ENCODE results near the gene RPL15. TPM values are rescaled to one million over a fixed set of nuclear protein-coding genes. Genes with fewer than 3 reads are reported as not detected.
"Not testable (repeated sequence)": the region's sequence is repeated elsewhere in the genome, so short reads cannot be mapped to it uniquely, and the experiment has no call there.

The RPL15 gene
- total RNA-seq: 2,735 TPM
- polyA plus RNA-seq: 3,715 TPM

DNA sequence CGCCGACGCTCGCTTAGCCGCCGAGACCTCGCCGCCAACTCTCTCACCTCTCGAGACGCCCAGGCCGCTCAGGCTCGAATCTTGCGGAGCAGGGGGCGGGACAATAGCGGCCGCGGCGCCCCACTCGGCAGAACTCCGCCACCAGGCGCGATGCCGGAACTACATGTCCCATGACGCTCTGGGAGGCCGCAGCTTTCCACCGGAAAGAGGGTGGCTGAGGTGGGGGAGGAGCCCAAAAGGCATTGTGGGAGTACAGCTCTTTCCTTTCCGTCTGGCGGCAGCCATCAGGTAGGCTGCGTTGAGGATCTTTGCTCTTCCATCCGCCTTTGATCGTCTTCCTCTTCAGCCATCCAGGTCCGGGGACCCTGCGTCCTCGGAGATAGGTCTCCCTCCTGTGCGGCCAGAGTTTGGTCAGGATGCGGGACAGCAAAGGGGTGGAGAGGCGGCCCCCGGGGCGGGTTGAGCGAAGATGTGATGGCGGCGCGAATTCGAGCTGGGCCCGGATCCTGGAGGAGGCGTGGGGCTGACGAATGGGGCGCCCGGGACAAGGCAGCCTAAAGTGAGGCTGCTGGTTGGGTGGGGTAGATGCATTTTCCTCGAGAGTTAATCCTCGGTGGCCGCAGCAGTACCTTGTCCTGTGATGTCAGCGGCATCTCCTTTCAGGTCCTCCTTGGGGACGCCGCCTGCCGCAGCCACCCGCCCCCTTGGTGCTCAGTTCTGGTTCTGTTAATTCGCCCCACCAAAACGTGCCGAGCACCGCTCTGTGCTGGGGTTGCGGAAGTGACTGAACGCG, at the start of gene RPL15, which contains the start of gene NKIRAS1:
Gene RPL15 (plus strand): TSS at position 247 of the 793 bp plus-strand sequence. CDS start 728 bp downstream, outside the sequence.
Gene NKIRAS1 (minus strand): TSS at position 105 of the 793 bp plus-strand sequence. CDS start 6,086 bp downstream, outside the sequence.
- no peaks in the 10 kb centered on the region for H3K4me1 ChIP-seq (ENCODE audit: insufficient read depth)
- H3K36me3 ChIP-seq (ENCODE audit: insufficient read depth): no peaks in the 10 kb centered on the region
- DNase-seq (ENCODE audit: extremely low spot score): peak; percentile 94
- WGBS: under 1% methylated on average over 64 of the region's 64 CpGs
- peak within 1 kb of the TSS; percentile 79 for H3K4me3 ChIP-seq (ENCODE audit: low read depth, low read length)
- peak within 1 kb of the TSS; percentile 88 for H3K27ac ChIP-seq (ENCODE audit: low read depth)

DNA sequence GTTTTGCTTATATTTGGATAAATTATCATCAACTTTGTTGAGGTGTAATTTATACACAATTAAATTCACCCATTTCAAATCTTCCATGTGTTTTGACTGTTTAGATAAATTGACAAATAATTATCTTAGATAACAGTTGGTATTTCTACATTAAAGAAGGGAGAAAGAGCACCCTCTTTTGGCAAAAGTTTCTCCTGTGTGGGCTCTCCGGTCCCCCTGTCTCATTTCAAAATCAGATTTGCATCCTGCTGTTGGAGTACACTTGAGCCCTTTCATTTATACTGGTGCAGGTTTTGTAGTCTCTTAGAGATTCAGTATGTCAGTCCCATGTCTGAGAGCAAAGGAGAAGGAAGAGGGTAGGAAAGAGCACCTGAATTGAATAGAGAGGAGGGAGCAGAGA, 49.5 kb upstream of the RPL15 start:
- DNase-seq (ENCODE audit: extremely low spot score): no peak
- H3K4me3 ChIP-seq (ENCODE audit: low read depth, low read length): no peak overlapping the region
- H3K27ac ChIP-seq (ENCODE audit: low read depth): no peak overlapping the region
- H3K36me3 ChIP-seq (ENCODE audit: insufficient read depth): no peaks in the 10 kb centered on the region
- H3K4me1 ChIP-seq (ENCODE audit: insufficient read depth): no peaks in the 10 kb centered on the region
- WGBS: 85% methylated on average over 1 of the region's 1 CpG

DNA sequence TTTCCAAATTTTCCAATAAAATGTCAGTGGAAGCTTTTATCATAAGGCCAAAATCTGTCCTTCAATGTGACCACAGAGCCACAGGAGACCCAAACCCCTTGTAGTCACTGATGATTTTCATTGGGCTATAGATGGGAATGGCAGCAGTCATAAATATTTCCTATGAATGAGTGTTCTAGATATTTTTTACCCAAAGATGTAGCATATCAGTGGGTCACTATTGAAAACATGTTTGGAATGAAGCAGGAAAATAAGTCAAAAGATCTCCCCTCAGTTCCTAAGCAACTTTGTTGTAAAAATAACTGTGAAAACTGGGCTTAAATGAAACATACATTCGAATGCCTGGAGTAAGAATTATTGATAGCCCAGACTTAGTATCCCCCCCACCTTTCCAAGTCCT, 49.1 kb upstream of the RPL15 start:
- Histone ChIP-seq H3K36me3 (ENCODE audit: insufficient read depth) (no peaks in the 10 kb centered on the region), H3K4me1 (ENCODE audit: insufficient read depth) (no peaks in the 10 kb centered on the region)
- WGBS: 83% methylated on average over 1 of the region's 1 CpG

DNA sequence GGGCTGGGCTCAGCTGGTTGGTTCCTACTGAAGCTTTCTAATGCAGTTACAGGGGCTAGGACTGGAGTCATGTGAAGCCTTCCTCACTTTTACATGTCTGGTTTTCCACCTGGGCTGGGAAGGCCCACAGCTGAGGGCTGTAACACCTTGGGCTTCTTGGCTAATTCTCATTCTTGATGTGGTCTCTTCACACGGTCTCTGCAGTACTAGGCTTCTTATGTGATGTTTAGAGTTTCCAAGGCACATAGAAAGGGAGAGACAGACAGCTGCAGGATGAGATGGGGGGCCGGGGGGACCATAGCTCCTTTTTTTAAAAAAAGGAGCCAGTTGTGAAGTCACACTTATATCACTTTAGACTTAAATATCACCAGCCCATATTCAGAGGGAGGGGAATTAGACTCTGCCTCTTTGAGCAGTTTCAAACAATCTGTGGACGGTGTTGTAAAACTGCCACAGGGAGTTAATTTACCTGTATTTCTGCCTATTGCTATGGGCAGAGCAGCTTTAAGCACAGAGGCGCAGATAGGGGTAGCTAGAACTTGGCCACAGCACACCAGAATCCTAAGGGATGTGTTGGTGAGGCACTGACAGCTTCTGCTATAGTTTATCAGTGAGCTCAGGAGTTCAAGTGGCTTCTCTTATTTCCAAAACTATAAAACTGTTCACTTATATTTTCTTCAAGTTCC, 46.8 kb upstream of the RPL15 start:
- DNase-seq (ENCODE audit: extremely low spot score): no peak
- H3K4me3 ChIP-seq (ENCODE audit: low read depth, low read length): no peak overlapping the region
- H3K4me1 ChIP-seq (ENCODE audit: insufficient read depth): no peaks in the 10 kb centered on the region
- 79% methylated on average over 4 of the region's 4 CpGs for WGBS
- no peak overlapping the region for H3K27ac ChIP-seq (ENCODE audit: low read depth)
- no peaks in the 10 kb centered on the region for H3K36me3 ChIP-seq (ENCODE audit: insufficient read depth)

More for the DNA sequence above, 49.1 kb upstream of the RPL15 start:
- Histone ChIP-seq H3K27ac (ENCODE audit: low read depth) (no peak overlapping the region), H3K4me3 (ENCODE audit: low read depth, low read length) (no peak overlapping the region)
- no peak for DNase-seq (ENCODE audit: extremely low spot score)

DNA sequence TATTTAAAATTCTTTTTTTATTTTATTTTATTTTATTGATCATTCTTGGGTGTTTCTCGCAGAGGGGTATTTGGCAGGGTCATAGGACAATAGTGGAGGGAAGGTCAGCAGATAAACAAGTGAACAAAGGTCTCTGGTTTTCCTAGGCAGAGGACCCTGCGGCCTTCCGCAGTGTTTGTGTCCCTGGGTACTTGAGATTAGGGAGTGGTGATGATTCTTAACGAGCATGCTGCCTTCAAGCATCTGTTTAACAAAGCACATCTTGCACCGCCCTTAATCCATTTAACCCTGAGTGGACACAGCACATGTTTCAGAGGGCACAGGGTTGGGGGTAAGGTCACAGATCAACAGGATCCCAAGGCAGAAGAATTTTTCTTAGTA, 46.3 kb upstream of the RPL15 start:
- 84% methylated on average over 1 of the region's 5 CpGs for WGBS
- DNase-seq (ENCODE audit: extremely low spot score); H3K36me3 ChIP-seq (ENCODE audit: insufficient read depth); H3K4me3 ChIP-seq (ENCODE audit: low read depth, low read length); H3K4me1 ChIP-seq (ENCODE audit: insufficient read depth); H3K27ac ChIP-seq (ENCODE audit: low read depth): not testable (repeated sequence)

DNA sequence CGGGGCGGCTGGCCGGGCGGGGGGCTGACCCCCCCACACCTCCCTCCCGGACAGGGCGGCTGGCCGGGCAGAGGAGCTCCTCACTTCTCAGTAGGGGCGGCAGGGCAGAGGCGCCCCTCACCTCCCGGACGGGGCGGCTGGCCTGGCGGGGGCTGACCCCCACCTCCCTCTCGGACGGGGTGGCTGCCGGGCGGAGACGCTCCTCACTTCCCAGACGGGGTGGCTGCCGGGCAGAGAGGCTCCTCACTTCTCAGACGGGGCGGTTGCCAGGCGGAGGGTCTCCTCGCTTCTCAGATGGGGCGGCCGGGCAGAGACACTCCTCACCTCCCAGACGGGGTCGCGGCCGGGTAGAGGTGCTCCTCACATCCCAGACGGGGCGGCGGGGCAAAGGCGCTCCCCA, 45.6 kb upstream of the RPL15 start:
- not testable (repeated sequence) for H3K4me3 ChIP-seq (ENCODE audit: low read depth, low read length); H3K4me1 ChIP-seq (ENCODE audit: insufficient read depth); H3K27ac ChIP-seq (ENCODE audit: low read depth); DNase-seq (ENCODE audit: extremely low spot score); H3K36me3 ChIP-seq (ENCODE audit: insufficient read depth)
- 96% methylated on average over 34 of the region's 34 CpGs for WGBS

DNA sequence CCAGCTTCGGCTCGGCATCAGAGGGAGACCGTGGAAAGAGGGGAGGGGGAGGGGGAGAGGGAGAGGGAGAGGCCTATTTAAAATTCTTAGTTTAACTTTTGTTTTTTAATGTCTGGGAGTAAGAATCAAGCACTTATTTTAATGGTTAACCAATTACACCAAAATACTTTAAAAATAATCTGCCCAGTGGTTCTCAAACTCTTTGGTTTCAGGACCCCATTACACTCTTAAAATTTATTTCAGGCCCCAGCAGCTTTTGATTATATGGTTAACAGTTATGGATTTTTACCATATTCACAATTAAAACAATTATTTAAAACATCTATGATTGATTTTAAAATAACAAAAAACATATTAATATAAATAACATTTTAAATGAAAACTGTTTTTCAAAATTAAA, 44.6 kb upstream of the RPL15 start:
- no peak for DNase-seq (ENCODE audit: extremely low spot score)
- Histone ChIP-seq H3K4me3 (ENCODE audit: low read depth, low read length) (no peak overlapping the region), H3K36me3 (ENCODE audit: insufficient read depth) (no peaks in the 10 kb centered on the region), H3K27ac (ENCODE audit: low read depth) (no peak overlapping the region), H3K4me1 (ENCODE audit: insufficient read depth) (no peaks in the 10 kb centered on the region)
- WGBS: 100% methylated on average over 3 of the region's 3 CpGs

DNA sequence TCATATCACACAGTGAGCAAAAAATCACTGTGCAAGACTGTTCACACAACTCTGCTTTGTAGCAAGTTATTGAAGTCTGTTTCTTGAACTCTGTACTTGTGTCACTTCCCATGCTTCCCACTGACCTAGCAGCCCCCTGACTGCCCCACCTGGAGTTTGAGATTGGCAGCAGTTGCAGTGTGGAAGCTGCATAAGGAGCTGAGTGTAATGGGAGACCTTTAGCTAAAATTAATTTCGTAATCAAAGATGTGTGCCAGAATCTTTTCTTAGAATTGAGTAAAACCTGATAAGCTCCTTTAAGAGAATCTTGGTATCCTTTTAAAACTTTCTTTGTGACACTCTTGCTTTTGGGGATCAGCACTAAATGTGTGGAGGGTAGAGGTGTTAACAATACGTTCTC, 43.0 kb upstream of the RPL15 start:
- H3K27ac ChIP-seq (ENCODE audit: low read depth): no peak overlapping the region
- DNase-seq (ENCODE audit: extremely low spot score): no peak
- H3K4me1 ChIP-seq (ENCODE audit: insufficient read depth): no peaks in the 10 kb centered on the region
- no peak overlapping the region for H3K4me3 ChIP-seq (ENCODE audit: low read depth, low read length)
- WGBS: 70% methylated on average over 2 of the region's 2 CpGs
- no peaks in the 10 kb centered on the region for H3K36me3 ChIP-seq (ENCODE audit: insufficient read depth)

DNA sequence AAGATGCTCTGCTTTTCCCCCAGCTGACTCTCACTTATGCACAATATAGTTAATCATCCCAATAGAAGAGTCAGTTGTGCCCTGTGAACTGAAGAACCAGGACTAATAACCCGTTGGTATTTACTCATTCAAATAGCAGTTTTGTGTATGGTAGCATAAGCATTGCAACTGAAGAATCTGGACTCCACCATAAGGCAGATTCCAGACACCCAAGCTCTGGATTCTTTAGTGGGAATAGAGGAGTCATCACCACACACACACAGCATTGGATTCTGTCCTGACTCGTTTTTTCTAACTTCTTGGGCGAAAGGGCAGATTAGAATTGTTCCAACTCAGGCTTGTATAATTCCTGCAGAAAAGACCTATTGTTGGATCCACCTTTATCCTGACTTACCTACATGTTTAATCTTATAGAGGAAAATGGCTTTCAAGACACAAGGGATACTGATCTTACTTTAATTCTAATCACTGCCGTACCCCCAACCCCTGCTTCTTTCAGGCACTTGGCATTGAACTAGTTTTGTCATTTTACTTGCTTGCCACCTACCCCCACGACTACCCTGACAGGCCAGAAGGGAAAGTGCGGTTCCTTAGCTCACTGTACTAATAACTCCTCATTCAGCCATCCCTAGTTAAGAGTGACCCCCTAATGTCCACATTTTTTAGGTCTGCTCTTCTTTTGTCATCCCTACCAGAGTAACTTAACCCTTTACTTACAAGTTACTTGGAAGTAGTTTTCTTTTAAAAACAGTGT, 42.4 kb upstream of the RPL15 start:
- H3K36me3 ChIP-seq (ENCODE audit: insufficient read depth): no peaks in the 10 kb centered on the region
- no peak overlapping the region for H3K27ac ChIP-seq (ENCODE audit: low read depth)
- no peaks in the 10 kb centered on the region for H3K4me1 ChIP-seq (ENCODE audit: insufficient read depth)
- no peak for DNase-seq (ENCODE audit: extremely low spot score)
- 69% methylated on average over 6 of the region's 6 CpGs for WGBS
- no peak overlapping the region for H3K4me3 ChIP-seq (ENCODE audit: low read depth, low read length)

DNA sequence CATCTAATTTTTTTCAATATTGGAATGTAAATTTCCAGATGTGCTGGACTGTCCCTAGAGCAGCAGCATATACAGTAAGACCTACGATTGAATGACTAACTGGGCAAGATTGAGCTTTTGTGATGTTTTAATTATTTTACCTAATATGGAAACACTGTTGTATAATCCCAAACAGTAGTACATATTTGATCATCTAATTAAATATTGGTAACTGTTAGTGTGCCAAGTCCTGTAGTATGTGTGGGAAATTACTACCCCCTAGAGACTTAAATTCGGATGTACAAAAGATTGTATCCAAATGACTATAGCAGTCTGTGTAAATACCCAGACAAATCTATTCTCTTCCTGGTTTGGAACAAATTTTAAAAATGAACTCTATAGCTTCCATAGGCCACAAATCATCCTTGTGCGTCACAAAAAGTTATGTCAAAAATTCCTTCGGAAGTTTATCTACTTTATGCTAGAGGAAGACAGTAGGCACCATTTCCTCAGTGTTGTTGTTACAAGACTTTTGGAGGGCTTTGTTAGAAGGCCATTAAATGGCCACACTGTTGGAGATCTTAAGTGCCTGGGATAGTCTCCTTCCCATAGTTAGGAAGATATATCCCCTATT, 41.7 kb upstream of the RPL15 start:
- Histone ChIP-seq H3K36me3 (ENCODE audit: insufficient read depth) (no peaks in the 10 kb centered on the region), H3K4me3 (ENCODE audit: low read depth, low read length) (no peak overlapping the region), H3K4me1 (ENCODE audit: insufficient read depth) (no peaks in the 10 kb centered on the region), H3K27ac (ENCODE audit: low read depth) (no peak overlapping the region)
- DNase-seq (ENCODE audit: extremely low spot score): no peak
- 84% methylated on average over 4 of the region's 4 CpGs for WGBS

DNA sequence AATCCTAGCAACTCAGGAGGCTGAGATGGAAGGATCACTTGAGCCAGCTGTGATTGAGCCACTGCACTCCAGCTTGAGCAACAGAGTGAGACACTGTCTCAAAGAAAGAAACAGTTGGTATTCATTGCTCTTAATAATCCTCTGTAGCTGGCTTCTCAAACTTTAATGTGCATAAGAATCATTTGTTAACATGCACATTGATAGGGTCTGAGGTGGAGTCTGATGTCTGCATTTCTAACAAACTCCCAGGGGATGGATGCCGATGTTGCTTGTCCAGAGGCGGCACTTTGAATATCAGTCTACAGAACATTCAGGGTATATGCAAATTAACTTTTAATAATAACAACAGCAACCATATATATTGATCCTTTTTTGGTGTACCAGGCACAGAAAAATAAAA, 40.0 kb upstream of the RPL15 start:
- Histone ChIP-seq H3K27ac (ENCODE audit: low read depth) (no peak overlapping the region), H3K36me3 (ENCODE audit: insufficient read depth) (no peaks in the 10 kb centered on the region), H3K4me1 (ENCODE audit: insufficient read depth) (no peaks in the 10 kb centered on the region), H3K4me3 (ENCODE audit: low read depth, low read length) (no peak overlapping the region)
- no peak for DNase-seq (ENCODE audit: extremely low spot score)
- 89% methylated on average over 2 of the region's 2 CpGs for WGBS

DNA sequence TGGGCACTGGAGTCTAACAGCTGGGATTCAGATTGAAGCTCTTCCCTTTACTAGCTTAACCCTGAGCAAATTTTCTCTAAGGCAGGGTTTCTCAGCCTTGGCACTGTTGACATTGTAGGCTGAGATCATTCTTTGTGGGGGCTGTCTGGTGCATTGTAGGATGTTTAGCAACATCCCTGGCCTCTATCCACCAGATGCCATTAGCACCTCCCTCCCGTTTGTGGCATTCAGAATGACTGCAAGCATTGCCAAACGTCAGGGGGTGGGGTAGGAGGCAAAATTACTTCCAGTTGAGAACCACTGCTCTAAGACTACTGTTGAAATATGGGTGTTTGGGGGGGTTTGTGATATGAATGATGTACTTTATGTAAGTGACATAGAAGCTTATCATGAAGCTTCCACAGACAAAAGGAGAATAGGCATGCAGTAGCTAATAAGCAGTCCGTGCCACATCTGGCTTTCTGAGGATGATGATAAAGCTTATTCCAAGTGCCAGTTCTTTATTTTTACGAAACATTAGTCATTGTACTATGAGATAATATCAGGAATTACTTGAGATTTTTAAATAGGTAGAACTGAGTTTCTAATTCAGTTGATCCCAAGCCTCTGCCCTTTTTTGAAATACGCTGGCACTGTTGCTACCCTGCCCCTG, 39.5 kb upstream of the RPL15 start:
- H3K4me3 ChIP-seq (ENCODE audit: low read depth, low read length): no peak overlapping the region
- DNase-seq (ENCODE audit: extremely low spot score): no peak
- H3K4me1 ChIP-seq (ENCODE audit: insufficient read depth): no peaks in the 10 kb centered on the region
- H3K36me3 ChIP-seq (ENCODE audit: insufficient read depth): no peaks in the 10 kb centered on the region
- WGBS: 65% methylated on average over 5 of the region's 5 CpGs
- no peak overlapping the region for H3K27ac ChIP-seq (ENCODE audit: low read depth)

DNA sequence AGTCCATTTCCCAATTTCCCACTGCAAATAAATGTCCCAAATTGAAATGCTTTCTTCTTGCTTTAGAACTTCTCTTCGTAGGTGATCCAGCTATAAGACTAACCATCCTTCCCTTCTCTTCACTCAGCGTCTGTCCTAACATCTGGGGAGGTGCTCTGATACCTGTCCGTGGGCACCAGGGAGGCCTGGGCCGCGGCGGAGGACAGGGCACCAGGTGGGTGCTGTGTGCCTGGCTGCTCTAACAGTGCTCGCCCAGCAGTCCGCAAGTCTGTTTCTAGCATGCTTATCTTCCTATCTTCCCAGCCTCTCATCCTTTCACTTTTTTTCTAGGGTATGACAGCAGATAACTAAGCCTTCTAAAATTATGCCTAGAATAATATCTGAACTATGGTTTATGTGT, 37.4 kb upstream of the RPL15 start:
- no peak for DNase-seq (ENCODE audit: extremely low spot score)
- 90% methylated on average over 8 of the region's 8 CpGs for WGBS
- no peaks in the 10 kb centered on the region for H3K36me3 ChIP-seq (ENCODE audit: insufficient read depth)

More for the DNA sequence above, 37.4 kb upstream of the RPL15 start:
- H3K4me1 ChIP-seq (ENCODE audit: insufficient read depth): no peaks in the 10 kb centered on the region
- no peak overlapping the region for H3K4me3 ChIP-seq (ENCODE audit: low read depth, low read length)
- no peak overlapping the region for H3K27ac ChIP-seq (ENCODE audit: low read depth)

Measured in urinary bladder (tissue), 4 donors.